IPS DF 6.9 (cell line): ENCODE results near the gene TMEM187.
"Not testable (repeated sequence)": the region's sequence is repeated elsewhere in the genome, so short reads cannot be mapped to it uniquely, and the experiment has no call there.

Experiments
- DNase-seq: peaks from one replicate; pipeline ENCODE4 v3.0.0-alpha.2; 2013; ENCODE audit warnings: low read depth, low spot score
- H3K27ac ChIP-seq: one replicate; pipeline ENCODE4 v1.5.1; 2013; ENCODE audit warnings: low read length, control low read depth
- H3K27me3 ChIP-seq: 2 replicates; pipeline ENCODE4 v1.6.1; 2013; ENCODE audit warnings: mild to moderate bottlenecking, low read length; ENCODE audit not compliant: control insufficient read depth, insufficient read depth
- H3K36me3 ChIP-seq: 2 replicates; pipeline ENCODE4 v1.6.1; 2013; ENCODE audit warnings: low read length; ENCODE audit not compliant: control insufficient read depth, insufficient read depth
- H3K4me1 ChIP-seq: 2 replicates; pipeline ENCODE4 v1.6.1; 2013; ENCODE audit warnings: low read length; ENCODE audit not compliant: control insufficient read depth, insufficient read depth
- H3K4me3 ChIP-seq: 2 replicates; pipeline ENCODE4 v1.5.1; 2013; ENCODE audit warnings: mild to moderate bottlenecking, low read length
- H3K9me3 ChIP-seq: 2 replicates; pipeline ENCODE4 v1.6.1; 2013; ENCODE audit warnings: low read length, inconsistent platforms; ENCODE audit not compliant: control insufficient read depth, insufficient read depth
- WGBS: extraction: QIAGEN DNeasy Blood & Tissue Kit; methylation state at CpG from one replicate; pipeline ENCODE4 v1.1.7; 2013; ENCODE audit warnings: mixed read lengths, missing lambda C conversion rate; ENCODE audit not compliant: insufficient read length, insufficient coverage; 5-methylcytosine and 5-hydroxymethylcytosine counted together

TMEM187 gene

GRCh38 chrX:153988493-153988892 is 15.9 kb downstream of the TMEM187 start:
- no peaks in the 10 kb centered on the region for H3K4me1 ChIP-seq
- no peak overlapping the region for H3K4me3 ChIP-seq
- no peak overlapping the region for H3K27ac ChIP-seq
- H3K27me3 ChIP-seq = no peaks in the 10 kb centered on the region
- no peaks in the 10 kb centered on the region for H3K36me3 ChIP-seq
- DNase-seq = no peak
- no CpG with 5 or more reads among the region's 12 CpGs for WGBS
- no peaks in the 10 kb centered on the region for H3K9me3 ChIP-seq

GRCh38 chrX:153989973-153990655 is 17.6 kb downstream of the TMEM187 start:
- no peaks in the 10 kb centered on the region for H3K4me1 ChIP-seq
- no CpG with 5 or more reads among the region's 14 CpGs for WGBS
- no peaks in the 10 kb centered on the region for H3K36me3 ChIP-seq
- H3K4me3 ChIP-seq = no peak overlapping the region
- H3K9me3 ChIP-seq = no peaks in the 10 kb centered on the region
- H3K27ac ChIP-seq = no peak overlapping the region
- no peaks in the 10 kb centered on the region for H3K27me3 ChIP-seq
- DNase-seq = no peak

GRCh38 chrX:153991013-153991580 is 18.5 kb downstream of the TMEM187 start:
- Histone ChIP-seq H3K4me1 (no peaks in the 10 kb centered on the region), H3K27me3 (no peaks in the 10 kb centered on the region), H3K4me3 (no peak overlapping the region), H3K27ac (no peak overlapping the region), H3K36me3 (no peaks in the 10 kb centered on the region), H3K9me3 (no peaks in the 10 kb centered on the region)
- no peak for DNase-seq
- WGBS = no CpG with 5 or more reads among the region's 3 CpGs

- no peaks in the 10 kb centered on the region for H3K4me1 ChIP-seq
- WGBS = no CpG with 5 or more reads among the region's 8 CpGs
These were observed 19.6 kb downstream of the TMEM187 start for GRCh38 chrX:153992180-153992579.

GRCh38 chrX:153993079-153993478 is 20.5 kb downstream of the TMEM187 start:
- DNase-seq = no peak
- Histone ChIP-seq H3K9me3 (no peaks in the 10 kb centered on the region), H3K4me1 (no peaks in the 10 kb centered on the region), H3K27me3 (no peaks in the 10 kb centered on the region), H3K36me3 (no peaks in the 10 kb centered on the region), H3K4me3 (no peak overlapping the region), H3K27ac (no peak overlapping the region)
- no CpG with 5 or more reads among the region's 12 CpGs for WGBS

More at GRCh38 chrX:153992180-153992579, 19.6 kb downstream of the TMEM187 start:
- Histone ChIP-seq H3K27ac (no peak overlapping the region), H3K27me3 (no peaks in the 10 kb centered on the region), H3K9me3 (no peaks in the 10 kb centered on the region), H3K4me3 (no peak overlapping the region), H3K36me3 (no peaks in the 10 kb centered on the region)
- no peak for DNase-seq

- H3K9me3 ChIP-seq = no peaks in the 10 kb centered on the region
- no peaks in the 10 kb centered on the region for H3K4me1 ChIP-seq
- H3K27me3 ChIP-seq = no peaks in the 10 kb centered on the region
- no peaks in the 10 kb centered on the region for H3K36me3 ChIP-seq
- no CpG with 5 or more reads among the region's 10 CpGs for WGBS
- no peak overlapping the region for H3K4me3 ChIP-seq
- H3K27ac ChIP-seq = no peak overlapping the region
- no peak for DNase-seq
These were observed 21.4 kb downstream of the TMEM187 start for GRCh38 chrX:153993978-153994377.

GRCh38 chrX:153994398-153994797 is 21.8 kb downstream of the TMEM187 start:
- WGBS = no CpG with 5 or more reads among the region's 5 CpGs
- not testable (repeated sequence) for H3K4me1 ChIP-seq, H3K36me3 ChIP-seq, H3K9me3 ChIP-seq, DNase-seq, H3K27ac ChIP-seq, H3K4me3 ChIP-seq, H3K27me3 ChIP-seq

GRCh38 chrX:153995504-153995903 is 22.9 kb downstream of the TMEM187 start:
- Histone ChIP-seq H3K4me3 (no peak overlapping the region), H3K4me1 (no peaks in the 10 kb centered on the region; the same call in 1 of the 2 replicates), H3K27me3 (no peaks in the 10 kb centered on the region), H3K9me3 (no peaks in the 10 kb centered on the region), H3K36me3 (no peaks in the 10 kb centered on the region), H3K27ac (no peak overlapping the region)
- DNase-seq = no peak
- no CpG with 5 or more reads among the region's 8 CpGs for WGBS

- no CpG with 5 or more reads among the region's 19 CpGs for WGBS
- DNase-seq = no peak
- Histone ChIP-seq H3K36me3 (no peaks in the 10 kb centered on the region), H3K9me3 (no peaks in the 10 kb centered on the region), H3K27ac (no peak overlapping the region), H3K4me3 (no peak overlapping the region), H3K27me3 (no peaks in the 10 kb centered on the region), H3K4me1 (no peaks in the 10 kb centered on the region; the same call in 1 of the 2 replicates)
These were observed 26.9 kb downstream of the TMEM187 start for GRCh38 chrX:153999359-154000037.

- H3K27me3 ChIP-seq = no peaks in the 10 kb centered on the region
These were observed 27.5 kb downstream of the TMEM187 start for GRCh38 chrX:154000051-154000450.

More at GRCh38 chrX:154000051-154000450, 27.5 kb downstream of the TMEM187 start:
- Histone ChIP-seq H3K4me1 (no peaks in the 10 kb centered on the region; the same call in 1 of the 2 replicates), H3K27ac (no peak overlapping the region), H3K4me3 (no peak overlapping the region), H3K36me3 (no peaks in the 10 kb centered on the region), H3K9me3 (no peaks in the 10 kb centered on the region)
- no CpG with 5 or more reads among the region's 5 CpGs for WGBS
- no peak for DNase-seq
